Mucosa of descending colon (tissue), 3 donors: Measurements from ENCODE around the gene TAF4. TPM values are rescaled to one million over a fixed set of nuclear protein-coding genes. Genes with fewer than 3 reads are reported as not detected.
A peak's percentile ranks its signal among the peaks of the same experiment; 100 is the strongest.

Source experiments
- ATAC-seq: fragments of 200-7000 bp; cut with Tn5 transposase; one replicate; pipeline ENCODE4 v1.9.1; 2020; ENCODE audit warnings: mild to moderate bottlenecking, moderate library complexity
- DNase-seq, 3 donors: peaks; one replicate each; pipeline ENCODE4 v3.0.0-alpha.2; 2020
- H3K36me3 ChIP-seq: fragments of 200-600 bp; one replicate; pipeline ENCODE4 v1.8.0; 2021; ENCODE audit warnings: low read depth, mild to moderate bottlenecking
- H3K4me1 ChIP-seq: fragments of 200-600 bp; one replicate; pipeline ENCODE4 v1.8.0; 2021; ENCODE audit warnings: low read depth, mild to moderate bottlenecking
- H3K4me3 ChIP-seq: fragments of 200-600 bp; one replicate; pipeline ENCODE4 v1.8.0; 2021; ENCODE audit warnings: mild to moderate bottlenecking
- H3K9me3 ChIP-seq: fragments of 200-600 bp; one replicate; pipeline ENCODE4 v1.8.0; 2021; ENCODE audit warnings: mild to moderate bottlenecking
- CTCF ChIP-seq: fragments of 200-600 bp; IDR thresholded peaks from one replicate; pipeline ENCODE4 v1.8.0; 2022; ENCODE audit warnings: antibody characterized with exemption, mild to moderate bottlenecking
- intact Hi-C, 2 donors: fragments of 100-400 bp; cut with DNase I in 1 of 2; cut with micrococcal nuclease in 1 of 2; formaldehyde crosslinking; loops; one replicate each; pipeline versions ENCODE4 v1.11.0 to v1.11.1; 2022; cut with DNase I, micrococcal nuclease
- total RNA-seq, 3 donors: library from RNA; stranded (reverse); fragmentation: NEBNext Ultra II Directional in 2 of 3; extraction: Animal tissue kit (Norgen Biotek cat#: 25700) in 2 of 3; gene quantifications; one replicate each; pipeline versions ENCODE4 v1.2.1 to v1.2.4, GENCODE V29; 2021 to 2023
- donor health status: DM: no; HTN: no; CAD: no; lungs with moderate emphysema.
- donor health status: DM: no; HTN: no; CAD: no.
- donor health status: DM: no; HTN: yes; CAD: no.

The TAF4 gene
- total RNA-seq, 3 donors from 2014 or later = 23.8 to 28.3 (median 27.5) TPM

- Histone ChIP-seq H3K4me3 (no peak overlapping the region), H3K4me1 (no peaks in the 10 kb centered on the region), H3K36me3 (no peaks in the 10 kb centered on the region), H3K9me3 (no peaks in the 10 kb centered on the region)
- ATAC-seq = peak; percentile 18
- intact Hi-C loops = no loop called here
- peak in 2 of 3 donors; percentile 14 to 34 for DNase-seq
- no peak for TF ChIP-seq CTCF
Observed at GRCh38 chr20:61937963-61938838, 127.5 kb downstream of the TAF4 start.

GRCh38 chr20:61937146-61937962 is 128.3 kb downstream of the TAF4 start:
- peak in 2 of 3 donors; percentile 1 to 15 for DNase-seq
- Histone ChIP-seq H3K4me1 (no peaks in the 10 kb centered on the region), H3K9me3 (no peaks in the 10 kb centered on the region), H3K4me3 (no peak overlapping the region), H3K36me3 (no peaks in the 10 kb centered on the region)
- intact Hi-C loops = no loop called here
- no peak for ATAC-seq
- no peak for TF ChIP-seq CTCF

DNA sequence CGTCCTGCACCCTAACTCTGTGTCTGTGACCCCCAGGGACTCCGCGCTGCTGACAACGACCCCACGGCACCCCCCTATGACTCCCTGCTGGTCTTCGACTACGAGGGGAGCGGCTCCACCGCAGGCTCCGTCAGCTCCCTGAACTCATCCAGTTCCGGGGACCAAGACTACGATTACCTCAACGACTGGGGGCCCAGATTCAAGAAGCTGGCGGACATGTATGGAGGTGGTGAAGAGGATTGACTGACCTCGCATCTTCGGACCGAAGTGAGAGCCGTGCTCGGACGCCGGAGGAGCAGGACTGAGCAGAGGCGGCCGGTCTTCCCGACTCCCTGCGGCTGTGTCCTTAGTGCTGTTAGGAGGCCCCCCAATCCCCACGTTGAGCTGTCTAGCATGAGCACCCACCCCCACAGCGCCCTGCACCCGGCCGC is 129.0 kb downstream of the TAF4 start:
- intact Hi-C loops = no loop called here
- no peak for TF ChIP-seq CTCF
- no peaks in the 10 kb centered on the region for H3K36me3 ChIP-seq
- no peak for ATAC-seq
- H3K9me3 ChIP-seq = no peaks in the 10 kb centered on the region
- H3K4me3 ChIP-seq = no peak overlapping the region
- DNase-seq = peak in 2 of 3 donors; percentile 6 to 30
- H3K4me1 ChIP-seq = no peaks in the 10 kb centered on the region

DNA sequence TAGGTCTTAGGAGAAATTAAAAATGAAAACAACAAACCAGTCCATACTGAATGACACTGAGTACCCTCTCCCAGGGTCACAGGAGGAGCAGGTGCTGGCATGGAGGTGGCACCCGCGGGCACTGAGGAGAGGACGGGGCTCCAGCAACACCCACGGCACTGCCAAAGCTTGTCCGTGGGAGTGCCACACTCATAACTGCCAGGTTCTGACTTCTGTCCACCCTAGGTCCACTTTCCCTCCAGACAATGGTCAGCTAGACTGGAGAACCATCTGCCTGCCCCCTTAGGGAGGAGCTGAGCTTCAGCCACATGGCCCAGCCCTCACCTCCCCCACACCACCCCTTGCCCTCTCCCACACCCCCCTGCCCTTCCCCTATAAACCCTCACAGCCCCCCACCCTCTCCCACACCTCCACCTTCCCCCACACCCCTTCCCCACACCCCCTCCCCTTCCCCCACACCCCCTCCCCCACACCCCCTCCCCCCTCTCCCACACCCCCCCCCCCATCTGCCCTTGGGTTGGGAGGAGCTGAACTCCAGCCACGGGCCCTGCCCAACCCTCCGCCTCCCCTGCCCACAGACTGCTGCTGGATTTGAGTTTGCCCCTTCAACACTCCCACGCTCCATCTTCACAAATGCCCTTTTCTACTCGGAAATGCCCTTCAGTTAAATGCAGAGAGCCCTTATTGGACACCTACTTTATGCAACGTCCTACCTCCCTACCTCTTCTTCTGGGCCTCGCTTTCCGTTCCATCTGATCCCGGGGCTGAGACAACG is 129.6 kb downstream of the TAF4 start:
- DNase-seq (no peak), ATAC-seq (no peak)
- TF ChIP-seq CTCF = no peak
- H3K9me3 ChIP-seq = no peaks in the 10 kb centered on the region
- intact Hi-C loops = no loop called here
- no peaks in the 10 kb centered on the region for H3K36me3 ChIP-seq
- H3K4me1 ChIP-seq = no peaks in the 10 kb centered on the region
- no peak overlapping the region for H3K4me3 ChIP-seq
